Measurements from ENCODE around the gene MEI4. TPM values are rescaled to one million over a fixed set of nuclear protein-coding genes. Genes with fewer than 3 reads are reported as not detected.
"Not testable (repeated sequence)": the region's sequence is repeated elsewhere in the genome, so short reads cannot be mapped to it uniquely, and the experiment has no call there.

Gene MEI4
- total RNA-seq, 1 donor from 2014 or later, result 1.0 TPM

- Mint-ChIP-seq H3K4me1 (peaks cover 3% of the 10 kb centered on the region), H3K27me3 (ENCODE audit: insufficient read depth, low read depth) (no peaks in the 10 kb centered on the region), H3K36me3 (no peaks in the 10 kb centered on the region), H3K27ac (no peak overlapping the region), H3K4me3 (no peak overlapping the region), H3K9me3 (peaks cover 3% of the 10 kb centered on the region)
- H3K79me2 ChIP-seq (ENCODE audit: low read depth), result no peaks in the 10 kb centered on the region
- no peak overlapping the region for H3K27ac ChIP-seq
- peaks cover 18% of the 10 kb centered on the region for H3F3A ChIP-seq (ENCODE audit: low read depth)
- H3K9me3 ChIP-seq (ENCODE audit: low read depth), result no peaks in the 10 kb centered on the region
- peaks cover 23% of the 10 kb centered on the region for H3K4me1 ChIP-seq
- peak; percentile 93 for DNase-seq (ENCODE audit: low spot score)
- TF ChIP-seq CTCF (IDR thresholded peaks at IDR 0.05) (peak; percentile 62), EZH2phosphoT487 (IDR thresholded peaks at IDR 0.05) (no peak)
- peak overlapping the region; percentile 97 for H2AFZ ChIP-seq (replicated peaks)
- H3K4me2 ChIP-seq, result peak overlapping the region; percentile 76
- no peak overlapping the region for H3K9ac ChIP-seq
- H3K27me3 ChIP-seq, result no peaks in the 10 kb centered on the region
- no peaks in the 10 kb centered on the region for H3K36me3 ChIP-seq
- no peaks in the 10 kb centered on the region for H4K20me1 ChIP-seq (ENCODE audit: low read depth)
- H3K4me3 ChIP-seq, result peak overlapping the region; percentile 47
These were observed 2.7 kb upstream of the MEI4 start for GRCh38 chr6:77650098-77650663.

- Histone ChIP-seq H3K4me3 (no peak overlapping the region), H3K79me2 (ENCODE audit: low read depth) (no peaks in the 10 kb centered on the region), H3K9ac (no peak overlapping the region), H4K20me1 (ENCODE audit: low read depth) (no peaks in the 10 kb centered on the region), H3K27ac (no peak overlapping the region), H3F3A (ENCODE audit: low read depth) (peaks cover 18% of the 10 kb centered on the region), H3K27me3 (no peaks in the 10 kb centered on the region), H3K9me3 (ENCODE audit: low read depth) (no peaks in the 10 kb centered on the region), H3K4me2 (no peak overlapping the region), H2AFZ (replicated peaks) (no peak overlapping the region), H3K4me1 (peaks cover 17% of the 10 kb centered on the region), H3K36me3 (no peaks in the 10 kb centered on the region)
- TF ChIP-seq EZH2 (IDR thresholded peaks at IDR 0.05) (no peak), CTCF (IDR thresholded peaks at IDR 0.05) (no peak), EZH2phosphoT487 (IDR thresholded peaks at IDR 0.05) (no peak)
- Mint-ChIP-seq H3K27ac (no peak overlapping the region), H3K27me3 (ENCODE audit: insufficient read depth, low read depth) (no peaks in the 10 kb centered on the region), H3K4me3 (no peak overlapping the region), H3K4me1 (peaks cover 11% of the 10 kb centered on the region), H3K36me3 (no peaks in the 10 kb centered on the region), H3K9me3 (peaks cover 3% of the 10 kb centered on the region)
- no peak for DNase-seq (ENCODE audit: low spot score)
These were observed 977 bp downstream of the MEI4 start for GRCh38 chr6:77653816-77654215.

- not testable (repeated sequence) for DNase-seq (ENCODE audit: low spot score); H3K27ac Mint-ChIP-seq; H3K27me3 Mint-ChIP-seq (ENCODE audit: insufficient read depth, low read depth); H4K20me1 ChIP-seq (ENCODE audit: low read depth); H3K79me2 ChIP-seq (ENCODE audit: low read depth); H3K36me3 ChIP-seq; H3K9ac ChIP-seq; H3K9me3 Mint-ChIP-seq; H3K27me3 ChIP-seq; H3K9me3 ChIP-seq (ENCODE audit: low read depth); H2AFZ ChIP-seq (replicated peaks); H3K4me2 ChIP-seq; H3K4me1 ChIP-seq; H3F3A ChIP-seq (ENCODE audit: low read depth); H3K4me3 ChIP-seq; H3K36me3 Mint-ChIP-seq; H3K4me3 Mint-ChIP-seq; H3K27ac ChIP-seq
- peaks cover 11% of the 10 kb centered on the region for H3K4me1 Mint-ChIP-seq
These were observed 2.2 kb downstream of the MEI4 start for GRCh38 chr6:77655035-77655434.

- peak overlapping the region; percentile 23 for H3K4me2 ChIP-seq
- Mint-ChIP-seq H3K4me1 (peaks cover 11% of the 10 kb centered on the region), H3K9me3 (no peaks in the 10 kb centered on the region), H3K27ac (no peak overlapping the region), H3K4me3 (no peak overlapping the region), H3K36me3 (no peaks in the 10 kb centered on the region), H3K27me3 (ENCODE audit: insufficient read depth, low read depth) (no peaks in the 10 kb centered on the region)
- H4K20me1 ChIP-seq (ENCODE audit: low read depth), result no peaks in the 10 kb centered on the region
- H2AFZ ChIP-seq (replicated peaks), result no peak overlapping the region
- H3K27ac ChIP-seq, result no peak overlapping the region
- no peaks in the 10 kb centered on the region for H3K79me2 ChIP-seq (ENCODE audit: low read depth)
- peaks cover 10% of the 10 kb centered on the region for H3K4me1 ChIP-seq
- no peaks in the 10 kb centered on the region for H3K36me3 ChIP-seq
- DNase-seq (ENCODE audit: low spot score), result peak; percentile 76
- H3F3A ChIP-seq (ENCODE audit: low read depth), result no peaks in the 10 kb centered on the region
- no peak overlapping the region for H3K9ac ChIP-seq
- H3K4me3 ChIP-seq, result no peak overlapping the region
- TF ChIP-seq EZH2 (IDR thresholded peaks at IDR 0.05), result no peak
- peak; percentile 74 for TF ChIP-seq EZH2phosphoT487 (IDR thresholded peaks at IDR 0.05)
- no peaks in the 10 kb centered on the region for H3K9me3 ChIP-seq (ENCODE audit: low read depth)
- H3K27me3 ChIP-seq, result no peaks in the 10 kb centered on the region
These were observed 4.3 kb downstream of the MEI4 start for GRCh38 chr6:77656999-77657764.

Data from neural progenitor cell (in vitro differentiated cells).